ENCODE results near the gene GAS2L1.

The GAS2L1 gene

GRCh38 chr22:29309332-29310064 is 3.0 kb downstream of the GAS2L1 start:
- Histone ChIP-seq H3K9me2 (replicated peaks; ENCODE audit: insufficient read depth, low read length) (no peaks in the 10 kb centered on the region), H3K9ac (ENCODE audit: low read length) (no peak overlapping the region), H3K36me3 (ENCODE audit: low read length) (no peaks in the 10 kb centered on the region), H3K9me3 (ENCODE audit: insufficient read depth, low read length) (no peaks in the 10 kb centered on the region), H3F3A (ENCODE audit: insufficient read depth) (no peaks in the 10 kb centered on the region), H3K4me3 (ENCODE audit: insufficient read depth, low read length, poor library complexity, severe bottlenecking) (no peak overlapping the region), H3K4me2 (ENCODE audit: low read depth, low read length, poor library complexity, severe bottlenecking) (no peak overlapping the region), H3K27ac (ENCODE audit: low read depth, low read length) (no peak overlapping the region), H4K20me1 (ENCODE audit: low read depth, low read length) (no peaks in the 10 kb centered on the region), H2AFZ (ENCODE audit: low read depth, low read length, severe bottlenecking) (no peak overlapping the region), H3K27me3 (ENCODE audit: low read length) (no peaks in the 10 kb centered on the region), H3K79me2 (ENCODE audit: insufficient read depth, low read length) (no peaks in the 10 kb centered on the region)
- TF ChIP-seq EZH2phosphoT487 (conservative IDR thresholded peaks at IDR 0.05; ENCODE audit: low read length) = no peak
- TF ChIP-seq CTCF (IDR thresholded peaks at IDR 0.05; ENCODE audit: insufficient read depth, low read length, poor library complexity, severe bottlenecking) = no peak

- Histone ChIP-seq H3K9me2 (replicated peaks; ENCODE audit: insufficient read depth, low read length) (no peaks in the 10 kb centered on the region), H3K9me3 (ENCODE audit: insufficient read depth, low read length) (no peaks in the 10 kb centered on the region), H3K4me2 (ENCODE audit: low read depth, low read length, poor library complexity, severe bottlenecking) (no peak overlapping the region), H2AFZ (ENCODE audit: low read depth, low read length, severe bottlenecking) (no peak overlapping the region), H3K27ac (ENCODE audit: low read depth, low read length) (no peak overlapping the region), H3K79me2 (ENCODE audit: insufficient read depth, low read length) (no peaks in the 10 kb centered on the region), H3F3A (ENCODE audit: insufficient read depth) (no peaks in the 10 kb centered on the region), H3K4me3 (ENCODE audit: insufficient read depth, low read length, poor library complexity, severe bottlenecking) (no peak overlapping the region), H3K36me3 (ENCODE audit: low read length) (no peaks in the 10 kb centered on the region), H3K27me3 (ENCODE audit: low read length) (no peaks in the 10 kb centered on the region), H4K20me1 (ENCODE audit: low read depth, low read length) (no peaks in the 10 kb centered on the region), H3K9ac (ENCODE audit: low read length) (no peak overlapping the region)
- TF ChIP-seq CTCF (IDR thresholded peaks at IDR 0.05; ENCODE audit: insufficient read depth, low read length, poor library complexity, severe bottlenecking) (no peak), EZH2phosphoT487 (conservative IDR thresholded peaks at IDR 0.05; ENCODE audit: low read length) (no peak)
Measured at GRCh38 chr22:29310065-29310862, 3.8 kb downstream of the GAS2L1 start.

- no peaks in the 10 kb centered on the region for H3K27me3 ChIP-seq (ENCODE audit: low read length)
- H3K4me2 ChIP-seq (ENCODE audit: low read depth, low read length, poor library complexity, severe bottlenecking) = no peak overlapping the region
- no peaks in the 10 kb centered on the region for H4K20me1 ChIP-seq (ENCODE audit: low read depth, low read length)
- no peak overlapping the region for H3K4me3 ChIP-seq (ENCODE audit: insufficient read depth, low read length, poor library complexity, severe bottlenecking)
- H3K9me3 ChIP-seq (ENCODE audit: insufficient read depth, low read length) = no peaks in the 10 kb centered on the region
- no peak overlapping the region for H3K27ac ChIP-seq (ENCODE audit: low read depth, low read length)
- no peaks in the 10 kb centered on the region for H3F3A ChIP-seq (ENCODE audit: insufficient read depth)
- H3K79me2 ChIP-seq (ENCODE audit: insufficient read depth, low read length) = no peaks in the 10 kb centered on the region
- no peaks in the 10 kb centered on the region for H3K36me3 ChIP-seq (ENCODE audit: low read length)
- H3K9ac ChIP-seq (ENCODE audit: low read length) = no peak overlapping the region
- no peaks in the 10 kb centered on the region for H3K9me2 ChIP-seq (replicated peaks; ENCODE audit: insufficient read depth, low read length)
- TF ChIP-seq EZH2phosphoT487 (conservative IDR thresholded peaks at IDR 0.05; ENCODE audit: low read length) (no peak), CTCF (IDR thresholded peaks at IDR 0.05; ENCODE audit: insufficient read depth, low read length, poor library complexity, severe bottlenecking) (no peak)
- no peak overlapping the region for H2AFZ ChIP-seq (ENCODE audit: low read depth, low read length, severe bottlenecking)
Measured at GRCh38 chr22:29310863-29311339, 4.5 kb downstream of the GAS2L1 start.

Measured in SU-DHL-6 (cell line).